GM21786 (cell line): Measurements from ENCODE around the gene CLDN7.

Source experiments
- ATAC-seq: cut with Tn5 transposase; IDR thresholded peaks from one replicate; pipeline ENCODE4 v1.9.1; 2021; ENCODE audit not compliant: unreplicated experiment

CLDN7 gene, protein sequence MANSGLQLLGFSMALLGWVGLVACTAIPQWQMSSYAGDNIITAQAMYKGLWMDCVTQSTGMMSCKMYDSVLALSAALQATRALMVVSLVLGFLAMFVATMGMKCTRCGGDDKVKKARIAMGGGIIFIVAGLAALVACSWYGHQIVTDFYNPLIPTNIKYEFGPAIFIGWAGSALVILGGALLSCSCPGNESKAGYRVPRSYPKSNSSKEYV

DNA sequence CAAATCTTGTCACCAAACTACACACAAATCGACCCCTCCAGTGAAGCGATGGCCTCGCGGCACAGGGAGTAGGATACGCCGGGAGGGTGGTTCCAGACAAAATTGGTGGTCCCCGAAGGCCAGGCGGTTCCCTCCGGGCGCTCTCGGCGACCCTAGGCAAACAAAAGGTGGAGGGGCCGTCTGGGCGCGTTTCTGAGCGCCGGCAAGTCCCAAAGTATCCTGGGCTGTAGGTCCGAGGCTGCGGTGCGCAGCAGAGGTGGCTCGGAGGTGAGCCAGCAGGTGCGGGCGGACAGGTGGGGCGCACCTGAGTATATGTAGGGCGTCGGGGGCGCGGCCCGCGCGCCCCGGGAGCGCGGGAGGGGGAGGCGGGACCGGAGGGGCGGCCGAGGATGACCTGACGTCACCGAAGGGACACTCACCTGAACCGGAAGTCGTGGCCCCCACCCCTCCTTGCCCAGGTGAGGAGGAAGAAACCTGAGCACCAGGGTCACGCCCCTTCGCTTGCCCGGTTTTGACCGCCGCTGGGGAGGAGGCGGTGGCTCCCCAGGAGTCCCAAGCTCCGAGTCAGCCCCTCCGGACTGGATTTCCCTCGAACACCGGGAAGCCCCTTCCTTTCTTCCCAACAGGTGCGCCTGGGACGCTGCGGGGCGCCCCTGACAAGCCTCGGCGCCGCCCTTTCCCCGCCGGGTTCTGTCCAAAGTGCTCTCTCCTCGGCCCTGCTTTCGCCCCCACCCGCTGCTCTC lies at the start of gene CLDN7:
Gene CLDN7 (minus strand): TSS at position 287 of the 743 bp plus-strand sequence. CDS start 435 bp downstream, outside the sequence.
- ATAC-seq: no peak

DNA sequence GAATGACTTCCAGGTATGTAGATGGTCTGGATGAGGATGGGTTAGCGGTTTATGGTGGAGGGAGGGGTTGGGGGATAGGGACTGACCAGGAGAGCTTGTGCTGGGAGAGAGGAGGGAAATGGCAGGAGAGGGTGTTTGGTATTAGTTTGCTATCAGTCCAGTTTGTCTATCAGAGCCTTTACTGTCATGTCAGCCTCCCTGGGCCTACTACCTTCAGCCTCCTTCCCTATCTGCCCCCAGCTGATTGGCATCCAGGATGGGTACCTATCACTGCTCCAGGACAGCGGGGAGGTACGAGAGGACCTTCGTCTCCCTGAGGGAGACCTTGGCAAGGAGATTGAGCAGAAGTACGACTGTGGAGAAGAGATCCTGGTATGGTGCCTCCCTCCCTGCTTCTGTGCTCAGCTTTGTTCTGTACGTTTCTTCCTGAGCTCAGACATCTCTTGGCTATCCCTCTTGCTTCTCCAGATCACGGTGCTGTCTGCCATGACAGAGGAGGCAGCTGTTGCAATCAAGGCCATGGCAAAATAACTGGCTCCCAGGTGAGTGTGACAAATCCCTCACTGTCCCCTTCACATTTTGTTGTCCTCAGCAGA lies 48.9 kb upstream of the CLDN7 start:
- ATAC-seq: no peak

DNA sequence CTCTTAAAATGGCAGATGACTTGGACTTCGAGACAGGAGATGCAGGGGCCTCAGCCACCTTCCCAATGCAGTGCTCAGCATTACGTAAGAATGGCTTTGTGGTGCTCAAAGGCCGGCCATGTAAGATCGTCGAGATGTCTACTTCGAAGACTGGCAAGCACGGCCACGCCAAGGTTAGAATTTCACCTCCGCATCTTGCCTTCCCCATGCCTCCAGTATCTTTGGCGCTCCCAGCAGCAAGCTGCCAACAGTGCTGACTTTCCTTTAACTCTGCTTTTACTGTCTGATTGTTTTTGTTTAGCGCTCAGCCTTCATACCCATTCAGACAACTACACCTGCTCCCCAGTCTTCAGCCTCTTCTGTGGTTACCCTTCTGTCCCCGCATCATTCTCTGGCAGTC lies 47.4 kb upstream of the CLDN7 start:
- ATAC-seq: no peak

DNA sequence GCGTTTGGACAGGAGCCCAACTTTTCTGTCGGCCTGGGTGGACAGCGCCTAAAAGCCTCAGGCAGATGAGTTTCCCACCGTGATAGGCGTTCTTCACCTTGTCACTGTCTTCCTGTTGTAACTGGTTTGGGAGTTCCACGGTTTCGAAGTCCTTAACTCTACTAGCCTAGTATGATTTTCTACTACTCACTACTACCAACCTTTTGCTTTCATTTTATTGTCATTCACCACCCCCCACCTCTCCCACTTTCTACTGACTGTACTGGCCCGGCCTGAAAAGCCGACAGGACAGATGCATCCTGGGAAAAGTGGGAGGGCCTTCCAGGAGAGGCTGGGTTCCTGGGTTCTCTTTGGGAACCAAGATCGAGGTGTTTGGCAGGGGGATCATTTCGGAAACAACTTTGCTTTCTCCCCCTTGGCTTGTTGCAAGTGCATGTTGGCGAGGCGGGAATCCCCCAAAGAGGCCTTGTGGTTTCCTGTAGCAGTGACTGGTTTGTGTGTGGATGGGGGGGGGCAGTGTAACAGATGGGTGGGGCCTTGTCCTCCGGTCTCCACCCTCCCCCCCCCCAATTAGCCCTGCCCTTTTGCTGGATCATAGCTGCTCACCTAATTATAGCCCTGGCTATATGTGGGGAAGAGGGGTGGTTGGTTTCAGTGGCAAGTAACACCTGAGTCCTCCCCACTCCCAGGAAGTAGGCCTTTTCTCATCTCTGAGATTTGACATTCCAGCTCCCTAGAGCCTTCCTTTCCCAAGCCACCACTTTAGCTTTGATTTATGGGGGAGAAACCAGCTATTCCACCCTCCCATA lies 46.6 kb upstream of the CLDN7 start:
- no peak for ATAC-seq

DNA sequence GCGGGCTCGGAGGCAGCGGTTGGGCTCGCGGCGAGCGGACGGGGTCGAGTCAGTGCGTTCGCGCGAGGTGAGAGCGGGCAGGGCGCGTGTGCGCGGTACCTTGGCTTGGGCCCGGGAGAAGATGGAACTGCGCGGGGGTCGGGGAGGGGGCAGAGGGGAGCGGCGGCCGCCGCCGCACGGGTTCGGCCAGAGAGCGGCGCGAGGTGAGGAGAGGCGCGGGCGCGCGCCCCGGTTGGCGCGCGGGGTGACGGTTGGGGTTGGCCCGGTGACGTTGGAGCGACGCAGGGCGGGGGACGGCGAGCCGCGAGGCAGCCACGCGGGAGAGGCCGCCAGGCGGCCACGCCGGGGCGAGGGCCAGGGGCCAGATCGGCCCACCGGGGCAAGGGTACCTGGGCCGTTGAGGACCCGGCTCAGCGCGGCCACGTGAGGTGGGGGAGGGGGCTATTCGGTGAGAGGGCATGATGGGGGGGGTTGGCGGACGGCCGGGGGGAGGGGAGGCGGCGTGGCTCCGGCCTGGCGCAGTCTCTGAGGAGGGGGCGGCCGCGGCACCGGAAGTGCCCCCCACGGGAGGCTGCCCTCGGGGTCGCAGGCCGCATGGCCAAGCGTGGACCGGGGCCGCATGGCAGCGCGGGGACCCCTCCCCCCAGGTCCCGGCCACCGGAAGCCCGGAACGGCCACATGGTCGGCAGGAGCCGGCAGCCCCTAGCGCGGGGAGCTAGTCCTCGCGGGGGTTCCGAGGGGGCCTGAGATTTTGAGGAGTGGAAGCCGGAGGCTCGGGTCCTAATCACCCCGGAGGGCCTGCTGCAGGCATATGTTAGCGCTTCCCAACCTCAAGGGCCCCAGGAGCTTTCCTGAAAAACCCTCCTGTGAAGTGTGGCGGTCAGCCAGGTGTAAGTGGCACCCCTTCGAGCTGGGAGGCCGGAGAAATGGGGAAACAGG lies 45.7 kb upstream of the CLDN7 start:
- no peak for ATAC-seq

DNA sequence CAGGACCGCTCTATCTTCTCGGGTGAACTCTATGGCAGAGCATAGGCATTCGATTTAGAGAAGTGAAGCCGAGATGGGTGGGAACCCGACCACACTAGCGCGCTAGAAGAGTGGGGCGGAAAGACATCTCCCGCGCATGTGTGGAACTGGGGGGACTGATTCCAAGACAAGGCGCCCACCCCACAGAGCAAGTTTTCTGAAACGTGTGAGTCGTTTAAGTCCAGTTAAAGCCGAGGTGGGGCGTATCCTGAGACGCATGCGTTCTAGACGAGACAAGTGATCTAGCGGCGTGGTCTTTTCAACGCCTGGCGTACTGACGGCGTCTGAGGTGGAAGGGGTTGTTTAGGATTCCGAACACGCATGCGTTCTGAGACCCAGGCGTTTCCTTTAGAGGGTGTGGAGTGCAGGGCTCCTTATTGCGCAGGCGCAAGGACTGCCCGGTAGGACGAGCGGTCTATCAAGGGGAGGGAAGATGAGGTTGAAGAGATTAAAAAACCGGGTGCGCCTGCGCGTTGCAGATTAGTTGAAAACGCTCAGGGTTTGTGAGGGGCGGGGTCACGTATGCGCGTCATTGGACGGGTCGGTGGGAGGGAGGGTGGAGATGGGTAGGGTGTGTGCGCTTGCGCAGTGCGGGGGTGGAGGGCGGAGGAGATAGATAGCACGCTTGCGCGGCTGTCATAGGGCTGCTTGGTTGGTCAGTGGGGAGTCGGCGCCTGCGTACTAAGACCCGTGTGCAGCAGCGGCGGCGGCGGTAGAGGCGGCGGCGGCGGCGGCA lies 44.8 kb upstream of the CLDN7 start, which contains the start of gene EIF5A:
Gene EIF5A (plus strand): TSS at position 718 of the 775 bp plus-strand sequence. CDS start 2,008 bp downstream, outside the sequence.
- ATAC-seq: peak; percentile 67

DNA sequence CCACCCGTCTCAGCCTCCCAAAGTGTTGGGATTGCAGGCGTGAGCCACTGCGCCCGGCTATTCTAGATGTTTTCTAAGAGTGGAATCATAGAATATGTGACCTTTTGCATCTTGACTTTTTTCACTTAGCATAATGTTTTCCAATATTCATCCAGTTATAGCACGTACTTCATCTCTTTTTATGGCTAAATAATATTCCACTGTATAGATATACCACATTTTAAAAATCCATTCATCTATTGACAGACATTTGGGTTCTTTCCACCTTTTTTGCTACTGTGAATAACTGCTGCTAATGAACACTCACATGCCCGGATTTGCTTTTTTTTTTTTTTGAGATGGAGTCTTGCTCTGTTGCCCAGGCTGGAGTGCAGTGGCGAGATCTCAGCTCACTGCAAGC lies 41.9 kb upstream of the CLDN7 start:
- no peak for ATAC-seq

DNA sequence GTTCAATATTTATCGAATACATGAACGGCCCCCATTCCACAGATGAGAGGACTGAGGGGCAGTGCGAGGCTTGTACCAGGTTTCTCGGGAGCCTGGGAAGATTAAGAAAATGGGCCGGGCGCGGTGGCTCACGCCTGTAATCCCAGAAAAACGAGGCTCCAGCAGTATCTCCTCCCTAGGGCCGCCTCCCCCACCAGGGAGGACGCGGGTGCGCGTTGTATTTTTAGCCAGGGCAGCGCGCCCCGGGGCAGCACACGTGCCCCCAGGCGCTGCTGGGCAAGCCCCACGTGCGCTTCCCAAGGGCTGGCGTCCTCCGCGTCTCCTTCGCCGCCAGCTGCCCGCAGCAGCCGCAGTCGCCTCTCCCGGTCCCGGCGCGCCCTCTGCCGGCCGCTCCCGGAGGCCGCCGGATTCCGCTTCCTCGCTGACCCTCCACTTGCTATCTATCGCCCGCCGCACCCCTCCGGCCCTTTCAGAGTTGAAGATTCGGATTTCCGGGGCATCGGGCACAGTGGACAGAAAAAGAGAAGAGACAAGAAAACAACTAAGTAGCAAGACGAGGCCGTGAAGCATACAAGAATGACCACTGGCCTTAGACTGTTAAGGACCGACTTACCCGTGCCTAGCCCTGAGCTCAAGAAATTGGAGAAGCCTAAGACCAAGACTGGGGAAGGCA lies 34.0 kb upstream of the CLDN7 start:
- no peak for ATAC-seq

DNA sequence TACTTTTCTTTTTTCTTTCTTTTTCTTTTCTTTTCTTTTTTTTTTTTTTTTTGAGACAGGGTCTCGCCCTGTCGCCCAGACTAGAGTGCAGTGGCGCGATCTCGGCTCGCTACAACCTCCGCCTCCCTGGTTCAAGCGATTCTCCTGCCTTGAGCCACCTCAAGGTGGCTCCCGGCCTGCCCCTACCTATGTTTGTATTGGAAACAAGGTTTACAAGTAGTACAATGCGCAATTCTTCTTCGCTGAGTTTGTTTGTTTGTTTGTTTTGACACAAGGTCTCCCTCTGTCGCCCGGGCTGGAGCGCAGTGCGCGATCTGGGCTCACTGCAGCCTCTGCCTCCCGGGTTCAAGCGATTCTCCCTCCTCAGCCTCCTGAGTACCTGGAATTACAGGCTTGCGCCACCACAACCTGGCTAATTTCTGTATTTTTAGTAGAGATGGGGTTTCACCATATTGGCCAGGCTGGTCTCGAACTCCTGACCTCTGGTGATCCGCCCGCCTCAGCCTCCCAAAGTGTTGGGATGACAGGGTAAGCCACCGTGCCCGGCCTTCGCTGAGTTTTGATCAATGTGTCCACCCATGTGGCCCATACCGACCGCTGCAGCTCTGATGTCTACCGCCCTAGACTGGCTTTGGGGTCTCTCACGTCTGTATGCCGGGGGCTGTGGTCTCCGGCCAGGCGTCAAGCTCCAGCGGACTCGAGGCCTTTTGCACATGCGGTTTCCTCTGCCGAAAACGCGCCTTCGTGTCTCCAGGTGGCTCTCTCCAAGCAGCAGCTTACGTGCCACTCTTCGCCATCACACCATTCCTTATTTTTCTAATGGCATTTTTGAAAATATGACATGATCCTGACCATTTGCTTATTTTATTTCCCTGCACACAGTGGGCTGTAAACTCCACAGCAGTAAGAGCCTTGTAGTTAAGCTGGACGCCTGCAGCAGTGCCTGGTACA lies 33.2 kb upstream of the CLDN7 start:
- no peak for ATAC-seq

DNA sequence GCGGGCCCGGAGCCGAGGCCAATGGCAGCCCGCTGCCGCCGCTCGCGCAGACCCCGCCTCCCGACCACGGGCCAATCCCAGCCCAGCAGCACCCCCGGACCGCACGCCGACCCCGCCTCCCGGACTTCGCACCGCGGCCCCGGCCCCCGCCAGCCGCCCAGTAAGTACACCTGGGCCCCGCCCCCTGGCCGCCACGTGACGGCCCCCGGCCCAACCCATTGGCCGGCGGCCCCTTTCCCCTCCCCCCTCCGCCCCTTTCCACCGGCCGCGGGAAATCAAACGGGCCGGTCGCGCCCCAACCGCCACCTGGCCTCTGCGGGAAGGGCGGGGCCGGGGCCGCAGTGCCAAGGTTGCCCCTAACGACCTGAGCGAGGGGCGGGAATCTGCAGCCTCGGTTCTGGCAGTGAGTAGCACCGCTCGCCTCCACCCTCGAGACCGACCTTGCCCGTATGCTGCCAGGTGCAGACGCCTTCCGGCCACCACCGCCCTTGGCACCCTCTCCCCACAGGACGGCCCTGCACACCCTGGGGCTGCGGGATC lies 32.4 kb upstream of the CLDN7 start, which contains the start of gene YBX2:
Gene YBX2 (minus strand): TSS at position 26 of the 540 bp plus-strand sequence. CDS start 139 bp downstream, outside the sequence.
- no peak for ATAC-seq

DNA sequence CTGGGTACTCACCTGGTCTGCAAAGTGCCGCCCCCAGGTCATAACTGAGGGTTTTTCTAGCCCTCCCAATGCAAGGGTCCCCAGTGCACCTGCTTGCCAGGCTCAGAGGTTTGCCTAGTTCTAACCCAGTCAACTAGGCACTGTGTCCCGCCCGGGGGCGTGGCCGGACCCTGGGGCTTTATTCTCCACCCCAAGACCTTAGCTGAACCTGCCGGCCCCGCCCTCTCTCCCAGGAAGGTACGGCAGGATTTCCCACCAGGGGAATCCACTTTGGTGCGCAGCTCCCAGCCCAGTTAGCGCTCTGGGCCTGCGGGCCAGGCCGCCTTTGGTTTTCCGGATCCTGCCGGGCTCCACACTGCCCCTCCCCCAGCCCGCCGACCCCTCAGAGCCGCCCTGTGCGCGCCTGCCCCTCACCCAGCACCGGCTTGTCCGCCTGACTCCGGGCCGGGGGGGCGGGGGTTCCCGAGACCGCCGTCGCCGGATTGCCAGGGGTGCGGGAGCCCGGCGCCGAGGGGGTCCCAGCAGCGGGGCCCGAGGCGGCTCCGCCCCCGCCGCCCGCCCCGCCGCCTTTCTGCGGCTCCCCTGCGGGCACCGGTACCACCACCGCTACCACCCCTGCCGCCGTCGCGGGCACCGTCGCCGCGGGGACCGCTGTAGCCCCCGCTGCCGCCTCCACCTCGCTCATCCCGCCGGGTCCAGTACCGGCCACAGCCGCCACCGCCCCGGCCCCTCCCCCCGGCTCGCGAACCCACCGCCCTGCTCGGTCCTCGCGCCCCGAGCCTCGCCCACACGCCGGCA lies 31.7 kb upstream of the CLDN7 start:
- ATAC-seq: no peak

DNA sequence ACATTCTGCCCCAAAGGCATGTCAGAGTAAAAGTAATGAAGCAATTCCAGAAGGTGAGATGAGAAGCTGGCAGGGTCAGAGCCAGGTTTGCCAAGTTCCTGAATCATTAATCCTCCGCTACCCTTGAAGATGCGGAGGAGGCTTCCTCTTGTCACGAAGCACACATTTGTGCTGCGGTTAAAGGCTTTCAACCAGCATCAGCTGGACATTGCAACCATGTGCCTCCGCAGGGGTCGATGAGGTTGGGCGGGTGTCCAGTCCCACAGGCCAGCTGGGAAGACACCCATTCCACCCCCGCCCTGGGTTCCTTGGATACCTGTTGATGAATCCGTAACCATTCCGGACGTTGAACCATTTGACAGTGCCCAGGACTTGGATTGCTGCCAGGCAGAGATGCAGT lies 30.9 kb upstream of the CLDN7 start:
- no peak for ATAC-seq

DNA sequence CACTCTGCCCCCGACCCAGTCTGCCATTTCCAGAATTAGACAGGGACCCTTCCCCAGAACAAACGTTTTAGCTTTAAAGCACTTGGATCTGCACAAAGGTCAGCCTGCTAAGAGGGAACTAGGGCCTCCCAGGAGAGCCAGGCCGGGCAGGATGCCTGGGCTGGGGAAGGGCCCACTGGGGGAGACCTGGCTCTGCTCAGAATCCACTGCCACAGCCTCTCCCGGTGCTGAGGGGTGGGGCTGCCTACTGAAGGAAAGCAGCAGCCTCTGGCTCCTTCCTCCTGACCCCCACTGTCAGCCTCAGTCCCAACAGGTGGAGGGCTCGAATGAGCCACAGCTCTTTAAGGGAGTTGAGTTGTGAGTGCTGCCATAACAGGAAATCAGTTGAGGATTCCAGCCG lies 30.5 kb upstream of the CLDN7 start:
- ATAC-seq: no peak

DNA sequence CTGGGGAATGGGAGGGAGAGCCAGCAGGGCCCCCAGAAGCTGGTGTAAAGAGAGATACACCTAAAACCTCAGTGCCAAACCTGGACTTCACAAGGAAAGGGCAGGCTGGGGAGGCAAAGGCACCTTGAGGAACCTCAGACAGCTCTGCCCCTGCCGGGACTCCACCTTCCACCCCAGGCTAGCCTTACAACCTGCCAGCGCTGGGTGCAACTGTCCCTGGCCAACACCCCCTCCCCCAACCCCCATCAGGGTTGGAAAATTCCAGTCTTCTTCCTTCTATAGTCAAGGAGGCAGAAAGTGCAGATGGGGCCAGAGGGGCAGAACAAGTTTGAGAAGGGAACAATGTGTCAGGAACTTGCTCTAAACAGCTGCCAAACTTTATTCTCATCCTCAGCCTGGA lies 29.9 kb upstream of the CLDN7 start:
- no peak for ATAC-seq

DNA sequence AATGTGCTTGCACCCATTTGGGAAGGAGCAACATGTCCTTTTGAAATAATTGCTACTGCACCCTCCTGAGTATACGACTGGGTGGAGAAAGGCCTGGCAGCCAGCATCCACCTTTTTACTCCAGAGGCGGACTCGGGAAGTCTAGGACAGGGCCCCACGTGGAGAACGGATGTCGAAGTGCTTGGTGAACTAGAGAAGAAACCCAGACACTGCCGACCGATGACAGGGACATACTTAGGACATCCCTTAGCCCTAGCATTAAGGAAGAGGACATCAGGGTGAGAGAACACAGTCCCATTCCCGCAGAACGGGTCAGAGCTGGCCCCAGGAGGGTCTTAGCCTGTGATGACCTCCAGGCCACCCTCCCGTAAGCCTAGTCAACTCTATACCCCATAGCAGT lies 28.4 kb upstream of the CLDN7 start:
- ATAC-seq: no peak

DNA sequence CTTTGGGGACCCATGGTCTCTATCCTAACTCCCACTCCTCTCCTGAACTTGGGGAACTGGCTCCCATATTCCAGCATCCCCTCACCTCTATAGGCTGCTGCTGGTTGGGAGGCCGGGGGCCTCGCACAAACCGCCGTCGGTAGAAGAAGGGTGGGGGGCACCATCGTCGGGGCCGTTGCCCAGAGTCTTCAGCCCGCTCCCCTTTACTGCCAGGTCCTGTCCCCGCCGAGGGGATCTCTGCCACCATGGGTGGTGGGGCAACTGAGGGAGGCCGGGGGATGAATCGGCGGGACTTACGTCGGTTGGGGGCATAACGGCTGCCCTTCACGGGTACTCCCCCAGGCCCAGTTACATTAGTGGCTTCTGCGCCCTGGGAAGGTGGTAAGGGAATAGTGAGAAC lies 27.9 kb upstream of the CLDN7 start:
- ATAC-seq: no peak
